ENCODE data around the gene DAAM1.

The DAAM1 gene

DNA sequence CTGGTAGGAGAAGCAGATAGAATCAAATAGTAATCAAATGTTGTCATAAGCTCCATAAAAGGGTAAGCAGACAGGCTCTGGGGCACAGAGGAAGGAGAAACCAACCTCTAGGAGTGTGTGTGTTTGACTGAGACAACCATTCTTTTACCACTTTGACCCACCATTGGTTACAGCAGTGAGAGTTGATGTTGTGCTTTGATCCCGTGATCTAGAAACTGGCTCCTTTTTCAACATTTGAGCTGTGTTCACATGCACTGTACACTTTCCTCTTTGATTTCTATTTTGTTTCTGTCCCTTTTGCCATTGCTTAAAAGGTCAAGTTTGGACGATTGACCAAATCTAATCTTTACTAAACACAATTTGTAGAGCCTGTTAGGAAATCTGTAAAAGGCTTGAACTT is 108.0 kb downstream of the DAAM1 start:
- no peak overlapping the region for H3K27ac ChIP-seq
- TF ChIP-seq, protein P1, sequence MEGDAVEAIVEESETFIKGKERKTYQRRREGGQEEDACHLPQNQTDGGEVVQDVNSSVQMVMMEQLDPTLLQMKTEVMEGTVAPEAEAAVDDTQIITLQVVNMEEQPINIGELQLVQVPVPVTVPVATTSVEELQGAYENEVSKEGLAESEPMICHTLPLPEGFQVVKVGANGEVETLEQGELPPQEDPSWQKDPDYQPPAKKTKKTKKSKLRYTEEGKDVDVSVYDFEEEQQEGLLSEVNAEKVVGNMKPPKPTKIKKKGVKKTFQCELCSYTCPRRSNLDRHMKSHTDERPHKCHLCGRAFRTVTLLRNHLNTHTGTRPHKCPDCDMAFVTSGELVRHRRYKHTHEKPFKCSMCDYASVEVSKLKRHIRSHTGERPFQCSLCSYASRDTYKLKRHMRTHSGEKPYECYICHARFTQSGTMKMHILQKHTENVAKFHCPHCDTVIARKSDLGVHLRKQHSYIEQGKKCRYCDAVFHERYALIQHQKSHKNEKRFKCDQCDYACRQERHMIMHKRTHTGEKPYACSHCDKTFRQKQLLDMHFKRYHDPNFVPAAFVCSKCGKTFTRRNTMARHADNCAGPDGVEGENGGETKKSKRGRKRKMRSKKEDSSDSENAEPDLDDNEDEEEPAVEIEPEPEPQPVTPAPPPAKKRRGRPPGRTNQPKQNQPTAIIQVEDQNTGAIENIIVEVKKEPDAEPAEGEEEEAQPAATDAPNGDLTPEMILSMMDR (conservative IDR thresholded peaks at IDR 0.05), result no peak

DNA sequence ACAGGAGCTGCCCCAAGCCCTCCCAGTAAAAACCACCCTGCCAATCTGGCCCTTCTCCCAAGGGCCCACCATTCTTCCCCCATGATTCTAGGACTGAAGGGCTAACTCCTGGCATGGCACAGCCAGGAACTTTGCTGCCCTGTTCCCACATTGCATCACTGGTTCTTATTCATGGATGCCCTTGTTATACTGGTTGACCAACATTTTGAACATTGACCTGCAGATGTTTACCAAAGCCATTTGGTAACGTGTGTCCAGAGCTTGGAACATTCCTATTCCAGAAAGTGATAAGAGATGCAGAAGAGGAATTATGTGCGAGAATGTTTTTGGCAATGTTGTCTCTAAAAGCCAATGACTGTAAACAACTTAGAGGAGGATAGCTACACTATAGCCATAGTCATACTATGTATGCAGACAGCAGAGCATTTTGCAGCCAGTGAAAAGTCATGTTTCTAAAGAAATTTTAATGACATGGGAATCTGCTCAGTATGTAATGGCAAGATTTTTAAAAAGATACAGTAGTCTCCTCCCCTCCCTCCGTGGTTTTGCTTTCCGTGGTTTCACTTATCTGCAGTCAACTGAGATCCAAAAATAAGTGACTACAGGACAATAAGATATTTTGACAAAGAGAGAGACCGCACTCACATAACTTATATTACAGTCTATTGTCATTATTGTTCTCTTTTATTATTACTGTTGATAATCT is 108.8 kb downstream of the DAAM1 start:
- H3K27ac ChIP-seq, result no peak overlapping the region
- TF ChIP-seq, protein P1 (conservative IDR thresholded peaks at IDR 0.05), result no peak

DNA sequence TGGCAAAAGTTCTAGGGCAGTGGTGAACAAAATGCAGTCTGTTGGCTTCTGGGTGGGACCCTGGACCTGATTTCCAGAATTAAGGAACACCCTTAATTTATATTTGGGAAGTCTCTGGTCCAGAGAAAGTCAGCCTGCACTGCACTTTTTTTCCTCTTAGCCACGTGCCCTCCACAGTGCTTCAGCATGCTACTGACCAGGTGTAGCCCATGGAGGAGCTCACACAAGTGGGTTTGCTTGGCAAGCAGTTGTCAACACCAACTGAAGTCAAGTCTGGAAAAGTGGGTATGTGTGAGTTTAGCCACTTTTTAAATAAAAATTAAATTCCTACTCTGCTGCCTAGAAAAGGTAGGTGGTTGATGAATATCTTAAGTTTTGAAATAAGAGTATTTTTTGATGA is 111.3 kb downstream of the DAAM1 start:
- H3K27ac ChIP-seq, result no peak overlapping the region
- TF ChIP-seq, protein P1 (conservative IDR thresholded peaks at IDR 0.05), result no peak

DNA sequence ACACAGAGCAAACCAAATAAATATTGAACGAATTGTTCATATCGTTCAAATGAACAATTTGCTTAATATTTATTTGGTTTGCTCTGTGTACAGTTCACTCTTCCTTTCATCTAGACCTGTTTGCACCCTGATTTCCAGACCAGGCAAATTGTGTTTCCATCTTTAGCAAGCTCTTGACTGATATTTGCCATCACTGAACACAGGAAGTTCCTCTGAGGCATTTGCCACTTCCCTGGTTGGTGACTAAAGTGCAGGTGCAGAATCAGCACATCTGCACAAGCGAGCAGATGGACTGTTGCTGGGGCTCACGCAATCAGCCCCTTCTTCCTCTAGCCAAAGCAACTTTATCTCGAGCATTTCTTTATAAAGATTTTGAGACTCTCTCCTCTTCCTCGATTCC is 112.9 kb downstream of the DAAM1 start:
- TF ChIP-seq, protein P1 (conservative IDR thresholded peaks at IDR 0.05), result no peak
- H3K27ac ChIP-seq, result no peak overlapping the region

DNA sequence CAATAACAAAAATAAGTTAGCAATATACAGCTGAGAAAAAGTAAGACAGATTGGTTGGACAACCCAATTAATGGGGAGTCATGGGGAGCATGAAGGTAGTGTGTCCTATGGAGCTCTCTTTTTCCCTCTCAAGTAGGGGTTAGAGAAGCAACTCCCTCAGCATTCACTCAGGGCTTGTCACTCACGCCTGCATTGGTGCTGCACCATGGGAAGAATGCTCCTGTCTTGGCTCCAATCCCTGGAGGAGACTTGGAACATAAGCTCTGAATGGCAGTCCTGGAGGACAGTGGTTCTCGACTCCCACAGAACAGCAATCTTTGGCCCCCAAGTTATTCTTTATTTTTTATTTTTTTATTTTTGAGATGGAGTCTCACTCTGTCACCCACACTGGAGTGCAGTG is 113.8 kb downstream of the DAAM1 start:
- H3K27ac ChIP-seq, result no peak overlapping the region
- TF ChIP-seq, protein P1 (conservative IDR thresholded peaks at IDR 0.05), result no peak

DNA sequence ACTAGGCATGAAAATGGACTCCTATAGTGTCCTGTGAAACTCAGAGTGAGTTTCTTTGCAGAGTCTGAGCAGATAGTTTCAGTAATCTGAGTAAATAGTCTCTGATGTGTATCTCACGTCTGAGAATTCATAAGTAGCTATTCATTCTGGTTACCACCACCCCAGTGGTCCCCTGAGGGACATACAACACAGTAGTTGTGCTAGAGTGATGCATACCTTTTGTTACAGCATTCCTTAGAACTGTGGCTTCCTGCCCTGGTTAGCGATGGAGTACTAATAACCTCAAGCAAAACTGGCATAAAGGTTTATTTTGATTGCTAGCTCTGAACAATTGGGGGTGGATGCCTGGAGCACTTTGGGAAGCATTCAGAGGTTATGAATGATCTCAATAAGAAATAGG is 114.7 kb downstream of the DAAM1 start:
- no peak overlapping the region for H3K27ac ChIP-seq
- TF ChIP-seq, protein P1 (conservative IDR thresholded peaks at IDR 0.05), result no peak

DNA sequence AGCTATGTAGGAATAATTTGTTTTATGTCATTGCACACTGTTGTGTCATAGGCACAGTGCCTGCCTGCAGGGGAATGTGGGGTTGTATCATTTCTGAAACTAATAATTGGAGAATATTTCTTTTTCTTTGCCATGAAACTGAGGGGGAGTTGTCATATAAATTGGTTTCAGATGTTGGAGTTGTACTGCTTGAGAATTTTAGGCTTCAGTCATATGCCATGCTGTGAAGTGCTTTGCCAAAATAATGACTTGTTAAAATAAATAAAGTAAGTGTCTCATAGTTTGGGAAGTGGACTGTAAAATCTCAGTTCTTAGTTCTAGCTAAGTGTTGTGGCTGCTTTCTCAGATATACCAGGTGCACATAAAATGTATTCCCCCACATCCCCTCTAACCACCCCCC is 116.8 kb downstream of the DAAM1 start:
- H3K27ac ChIP-seq, result no peak overlapping the region
- TF ChIP-seq, protein P1 (conservative IDR thresholded peaks at IDR 0.05), result no peak

All from VCaP (cell line).